K562 (cell line): Measurements from ENCODE around the gene PDCD6IP. TPM values are rescaled to one million over a fixed set of nuclear protein-coding genes. Genes with fewer than 3 reads are reported as not detected.

Experiments used
- ARNT ChIP-seq, 2 experiments: fragments of 450-650 bp; IDR thresholded peaks; 2 replicates each; pipeline ENCODE4 v1.6.1; 2016; ENCODE audit warnings: mild to moderate bottlenecking in 1 of 2
- CREB1 ChIP-seq, 2 experiments: sonication (generic) in 1 of 2; formaldehyde crosslinking in 1 of 2; IDR thresholded peaks; 2 replicates each; pipeline versions ENCODE4 v1.6.1 to v1.8.0; 2012 to 2022; ENCODE audit warnings: inconsistent platforms in 1 of 2, mild to moderate bottlenecking in 1 of 2, missing genetic modification reagents in 1 of 2, moderate library complexity in 1 of 2
- ETS2 ChIP-seq: IDR thresholded peaks from 2 replicates; pipeline ENCODE4 v1.6.1; 2016; ENCODE audit warnings: borderline replicate concordance, missing genetic modification characterization, mild to moderate bottlenecking, moderate library complexity, missing compliant biosample characterization; ENCODE audit not compliant: poor library complexity, severe bottlenecking
- FOXJ3 ChIP-seq: sonication (generic); formaldehyde crosslinking; IDR thresholded peaks from 2 replicates; pipeline ENCODE4 v1.4.0; 2020; ENCODE audit warnings: mild to moderate bottlenecking, missing genetic modification reagents
- GABPA ChIP-seq: fragments of 200-800 bp; sonication (Bioruptor generic); conservative IDR thresholded peaks from 2 replicates; pipeline ENCODE4 v1.6.1; 2016; ENCODE audit warnings: low read depth, missing genetic modification characterization, missing compliant biosample characterization
- GABPB1 ChIP-seq: sonication (generic); formaldehyde crosslinking; IDR thresholded peaks from 2 replicates; pipeline ENCODE4 v1.8.0; 2022; ENCODE audit warnings: mild to moderate bottlenecking, missing genetic modification reagents
- KLF1 ChIP-seq: fragments of 450-650 bp; IDR thresholded peaks from 2 replicates; pipeline ENCODE4 v1.6.1; 2016; ENCODE audit warnings: missing genetic modification characterization, missing compliant biosample characterization
- MEIS2 ChIP-seq: fragments of 450-650 bp; IDR thresholded peaks from 2 replicates; pipeline ENCODE4 v1.6.1; 2014; ENCODE audit warnings: mild to moderate bottlenecking; ENCODE audit not compliant: partially characterized antibody
- PML ChIP-seq: IDR thresholded peaks from 2 replicates; pipeline ENCODE4 v1.6.1; 2012; ENCODE audit warnings: low read length, inconsistent platforms
- POLR2A ChIP-seq: fragments of 450-650 bp; conservative IDR thresholded peaks from 2 replicates; pipeline ENCODE4 v1.6.1; 2016
- RBBP5 ChIP-seq: fragments of 200-600 bp; sonication (generic); IDR thresholded peaks from 2 replicates; pipeline ENCODE4 v1.6.1; 2012; ENCODE audit warnings: borderline replicate concordance, mild to moderate bottlenecking, low read length, control low read depth, inconsistent platforms; ENCODE audit not compliant: insufficient read depth, poor library complexity, severe bottlenecking
- RUNX1 ChIP-seq: sonication (generic); IDR thresholded peaks from 2 replicates; pipeline ENCODE4 v1.6.1; 2016; ENCODE audit warnings: antibody characterized with exemption, low read depth
- SP1 ChIP-seq: sonication (generic); formaldehyde crosslinking; IDR thresholded peaks from 2 replicates; pipeline ENCODE4 v1.8.1; 2022; ENCODE audit warnings: mild to moderate bottlenecking, missing genetic modification reagents
- SRF ChIP-seq, 2 experiments: fragments of 250-450, 450-650 bp in 1 of 2; sonication (Bioruptor Pico) in 1 of 2; sonication (generic) in 1 of 2; formaldehyde crosslinking; IDR thresholded peaks; 2 replicates each; pipeline versions ENCODE4 v1.5.0 to v1.5.1; 2020 to 2022; ENCODE audit warnings: mild to moderate bottlenecking in 1 of 2, missing genetic modification reagents in 1 of 2
- ZNF24 ChIP-seq: fragments of 450-650 bp; IDR thresholded peaks from 2 replicates; pipeline ENCODE4 v1.6.1; 2016
- ZNF277 ChIP-seq: fragments of 250-450 bp; sonication (Bioruptor Pico); IDR thresholded peaks from 2 replicates; pipeline ENCODE4 v1.8.0; 2022; ENCODE audit warnings: inconsistent platforms, mild to moderate bottlenecking, moderate library complexity, borderline replicate concordance
- ZNF407 ChIP-seq: fragments of 450-650 bp; IDR thresholded peaks from 2 replicates; pipeline ENCODE4 v1.6.1; 2016; ENCODE audit warnings: low read depth
- polyA plus RNA-seq, 8 experiments: library from polyadenylated mRNA; depleted of rRNA in 4 of 8; stranded (reverse) in 5 of 8; unstranded in 3 of 8; fragments of >200 nt; fragmentation: Nextera tagmentation in 2 of 8; fragmentation: Illumina TruSeq in 1 of 8; extraction: Ambion mirVana in 2 of 8; extraction: Trizol in 1 of 8; gene quantifications; 2 replicates each; pipeline versions ENCODE4 v1.2.1 to v1.2.3, GENCODE V29; 2011 to 2014; ENCODE audit warnings: inconsistent platforms in 1 of 8, missing spikeins in 1 of 8
- total RNA-seq, 7 experiments: library from RNA; depleted of rRNA in 6 of 7; stranded (reverse); fragments of >200 nt in 6 of 7; fragmentation: Illumina TruSeq in 2 of 7; extraction: Trizol in 2 of 7; gene quantifications; 2 replicates each; pipeline versions ENCODE4 v1.2.1 to v1.2.3, GENCODE V29; 2011 to 2021; ENCODE audit warnings: low replicate concordance in 1 of 7

Gene PDCD6IP
- total and polyA plus RNA-seq, 9 of the 15 experiments (the other 6 are each of a cell fraction or from before 2014, with no cell fraction given) = 40.2 to 302 (median 122) TPM

GRCh38 chr3:33901862-33902563 lies 103.6 kb downstream of the PDCD6IP start (continued):
- no peak for TF ChIP-seq ZNF407
- TF ChIP-seq ETS2 (tag) = no peak
- no peak for TF ChIP-seq PML
- TF ChIP-seq MEIS2 = peak; percentile 25
- TF ChIP-seq GABPA (tag) = no peak
- TF ChIP-seq RUNX1 = no peak
- peak; percentile 16; the same call in 1 of the 2 replicates for TF ChIP-seq ZNF24
- TF ChIP-seq KLF1 (tag) = no peak
- no peak for TF ChIP-seq FOXJ3 (CRISPR knock-in tag)
- TF ChIP-seq POLR2A = no peak
- no peak for TF ChIP-seq CREB1 (IDR thresholded peaks at IDR 0.05)
- no peak for TF ChIP-seq CREB1 (CRISPR knock-in tag; IDR thresholded peaks at IDR 0.05)
- TF ChIP-seq SP1 (CRISPR knock-in tag) = no peak
- no peak for TF ChIP-seq ZNF277
- no peak for TF ChIP-seq SRF (CRISPR knock-in tag; IDR thresholded peaks at IDR 0.05)
- TF ChIP-seq GABPB1 (CRISPR knock-in tag) = no peak; the same call in 1 of the 2 replicates
- no peak for TF ChIP-seq ARNT (IDR thresholded peaks at IDR 0.05)
- no peak for TF ChIP-seq RBBP5
